Retinal pigment epithelial cell (primary cell): Measurements from ENCODE around the gene ATP9B.

Source experiments
- DNase-seq: peaks from one replicate; pipeline ENCODE4 v3.0.0-alpha.2; 2010; ENCODE audit warnings: low read depth
- H3K4me3 ChIP-seq: 2 replicates; pipeline ENCODE4 v1.5.1; 2011; ENCODE audit warnings: mild to moderate bottlenecking, low read length, control low read depth, moderate library complexity
- CTCF ChIP-seq: conservative IDR thresholded peaks from 2 replicates; pipeline ENCODE4 v1.5.1; 2011; ENCODE audit warnings: low read depth, low read length, control low read depth, inconsistent platforms

The ATP9B gene

DNA sequence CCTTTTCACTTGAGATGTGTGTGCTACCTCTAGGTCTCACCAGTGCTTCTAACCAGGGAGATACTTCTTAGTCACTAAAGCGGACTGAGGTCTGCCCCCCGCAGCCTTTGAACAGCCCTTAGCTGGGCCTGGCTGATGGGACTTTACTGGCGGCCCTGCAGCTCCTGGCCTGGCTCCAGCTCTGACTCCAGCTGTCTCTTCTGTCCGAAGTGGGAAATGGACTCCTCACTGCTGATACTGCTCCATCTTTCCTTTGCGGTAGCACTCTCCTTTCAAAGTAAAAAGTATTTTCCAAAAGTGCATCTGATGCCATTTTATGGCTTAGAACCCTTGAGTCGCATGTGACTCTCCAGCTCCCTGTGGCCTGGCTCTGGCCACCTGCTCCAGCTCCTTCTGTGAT lies 64.5 kb downstream of the ATP9B start:
- H3K4me3 ChIP-seq: no peak overlapping the region
- no peak for DNase-seq
- TF ChIP-seq CTCF: no peak

DNA sequence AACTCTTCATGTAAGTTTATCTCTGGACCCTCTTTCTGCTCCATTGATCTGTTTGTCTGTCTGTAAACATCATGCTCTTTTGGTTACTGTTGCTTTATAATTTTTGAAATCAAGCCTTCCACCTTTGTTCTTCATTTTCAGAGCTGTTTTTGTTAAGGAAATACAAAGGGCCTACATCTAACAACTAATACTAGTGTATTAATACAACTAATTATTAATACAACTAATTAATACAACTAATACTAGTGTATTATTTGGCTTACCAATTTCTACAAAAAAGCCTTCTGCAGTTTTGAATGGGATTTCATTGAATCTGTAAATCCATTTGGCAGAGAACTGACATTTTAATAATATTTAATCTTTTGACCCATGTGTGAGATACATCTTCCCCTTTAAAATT lies 66.7 kb downstream of the ATP9B start:
- no peak for DNase-seq
- no peak overlapping the region for H3K4me3 ChIP-seq
- TF ChIP-seq CTCF: no peak

DNA sequence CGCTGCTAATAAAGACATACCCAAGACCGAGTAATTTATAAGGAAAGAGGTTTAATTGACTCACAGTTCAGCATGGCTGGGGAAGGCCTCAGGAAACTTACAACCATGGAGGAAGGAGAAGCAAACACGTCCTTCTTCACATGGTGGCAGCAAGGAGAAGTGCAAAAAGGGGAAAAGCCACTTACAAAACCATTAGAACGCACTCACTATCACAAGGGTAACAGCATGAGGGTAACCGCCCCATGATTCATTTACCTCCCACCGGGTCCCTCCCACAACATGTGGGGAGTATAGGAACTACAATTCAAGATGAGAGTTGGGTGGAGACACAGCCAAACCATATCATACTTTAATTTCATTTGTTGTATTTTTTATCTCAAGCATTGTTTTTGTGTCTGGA lies 67.5 kb downstream of the ATP9B start:
- DNase-seq: no peak
- H3K4me3 ChIP-seq: no peak overlapping the region
- TF ChIP-seq CTCF: no peak

GRCh38 chr18:79139206-79139605 lies 70.0 kb downstream of the ATP9B start:
- TF ChIP-seq CTCF: no peak
- H3K4me3 ChIP-seq: no peak overlapping the region
- DNase-seq: no peak

GRCh38 chr18:79147014-79147413 lies 77.8 kb downstream of the ATP9B start:
- no peak for TF ChIP-seq CTCF
- no peak overlapping the region for H3K4me3 ChIP-seq
- no peak for DNase-seq

DNA sequence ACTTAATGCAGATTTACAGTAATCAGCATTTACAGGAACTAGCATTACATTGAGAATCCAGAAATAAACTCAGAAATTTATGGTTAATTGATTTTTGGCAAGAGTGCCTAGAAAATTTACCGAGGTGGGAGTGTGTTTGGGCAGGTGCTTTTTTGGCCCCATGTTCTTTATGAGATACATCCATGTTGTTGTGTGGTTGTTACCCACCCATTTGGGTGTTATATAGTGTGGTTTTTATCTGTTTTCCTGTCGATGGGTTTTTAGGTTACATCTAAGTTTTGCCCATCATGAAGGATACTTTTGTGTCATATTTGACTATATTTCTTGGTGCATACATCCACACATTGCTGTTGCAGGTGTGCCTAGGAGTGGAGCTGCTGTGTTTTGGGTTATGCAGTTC lies 82.0 kb downstream of the ATP9B start:
- no peak for DNase-seq
- no peak for TF ChIP-seq CTCF
- no peak overlapping the region for H3K4me3 ChIP-seq

- no peak for TF ChIP-seq CTCF
Observed at GRCh38 chr18:79156327-79156726, 87.1 kb downstream of the ATP9B start.

More at GRCh38 chr18:79156327-79156726, 87.1 kb downstream of the ATP9B start:
- no peak for DNase-seq
- no peak overlapping the region for H3K4me3 ChIP-seq
